Measurements from ENCODE around the gene RPL26.

RPL26 gene

DNA sequence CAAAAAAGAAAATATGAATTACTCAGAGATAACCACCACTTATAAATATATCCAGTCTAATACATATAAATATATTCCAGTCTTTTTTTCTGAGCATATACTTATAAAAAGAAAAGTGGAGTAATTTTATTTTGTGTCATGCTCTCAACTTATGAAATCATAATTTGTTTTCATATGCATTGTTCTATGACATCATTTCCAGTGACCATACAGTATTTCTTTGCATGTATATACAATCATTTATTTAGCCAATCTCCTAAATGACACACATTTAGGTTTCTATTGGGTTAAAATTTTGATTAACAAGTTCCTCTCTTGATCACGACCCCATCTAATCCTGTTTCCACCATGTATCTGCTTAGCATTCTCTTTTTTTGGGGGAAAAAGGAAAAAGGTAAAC is 36.3 kb upstream of the RPL26 start:
- H3K79me2 ChIP-seq (ENCODE audit: control insufficient read depth, low read length): no peaks in the 10 kb centered on the region
- peaks cover 49% of the 10 kb centered on the region for H3K27me3 ChIP-seq (ENCODE audit: control insufficient read depth, low read length)
- TF ChIP-seq, protein P1, sequence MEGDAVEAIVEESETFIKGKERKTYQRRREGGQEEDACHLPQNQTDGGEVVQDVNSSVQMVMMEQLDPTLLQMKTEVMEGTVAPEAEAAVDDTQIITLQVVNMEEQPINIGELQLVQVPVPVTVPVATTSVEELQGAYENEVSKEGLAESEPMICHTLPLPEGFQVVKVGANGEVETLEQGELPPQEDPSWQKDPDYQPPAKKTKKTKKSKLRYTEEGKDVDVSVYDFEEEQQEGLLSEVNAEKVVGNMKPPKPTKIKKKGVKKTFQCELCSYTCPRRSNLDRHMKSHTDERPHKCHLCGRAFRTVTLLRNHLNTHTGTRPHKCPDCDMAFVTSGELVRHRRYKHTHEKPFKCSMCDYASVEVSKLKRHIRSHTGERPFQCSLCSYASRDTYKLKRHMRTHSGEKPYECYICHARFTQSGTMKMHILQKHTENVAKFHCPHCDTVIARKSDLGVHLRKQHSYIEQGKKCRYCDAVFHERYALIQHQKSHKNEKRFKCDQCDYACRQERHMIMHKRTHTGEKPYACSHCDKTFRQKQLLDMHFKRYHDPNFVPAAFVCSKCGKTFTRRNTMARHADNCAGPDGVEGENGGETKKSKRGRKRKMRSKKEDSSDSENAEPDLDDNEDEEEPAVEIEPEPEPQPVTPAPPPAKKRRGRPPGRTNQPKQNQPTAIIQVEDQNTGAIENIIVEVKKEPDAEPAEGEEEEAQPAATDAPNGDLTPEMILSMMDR (IDR thresholded peaks at IDR 0.05; ENCODE audit: low read depth, low read length, poor library complexity, severe bottlenecking): no peak
- no peak for TF ChIP-seq EZH2phosphoT487 (IDR thresholded peaks at IDR 0.05; ENCODE audit: borderline replicate concordance, low read length)
- no peaks in the 10 kb centered on the region for H4K20me1 ChIP-seq (ENCODE audit: control insufficient read depth, insufficient read depth, low read depth, low read length)
- H3K27ac ChIP-seq (ENCODE audit: low read depth, low read length): no peak overlapping the region
- H3K9me3 ChIP-seq (ENCODE audit: control insufficient read depth, insufficient read depth, low read length): no peaks in the 10 kb centered on the region
- no peaks in the 10 kb centered on the region for H3K4me1 ChIP-seq (ENCODE audit: control insufficient read depth, low read length)
- no peak overlapping the region for H3K4me2 ChIP-seq (ENCODE audit: low read length)
- H3F3A ChIP-seq (ENCODE audit: control insufficient read depth, insufficient read depth): no peaks in the 10 kb centered on the region
- no peaks in the 10 kb centered on the region for H3K36me3 ChIP-seq (ENCODE audit: control insufficient read depth, low read length)
- H3K4me3 ChIP-seq (ENCODE audit: low read length): no peak overlapping the region
- no peaks in the 10 kb centered on the region for H3K9me2 ChIP-seq (replicated peaks; ENCODE audit: control insufficient read depth, low read length)

DNA sequence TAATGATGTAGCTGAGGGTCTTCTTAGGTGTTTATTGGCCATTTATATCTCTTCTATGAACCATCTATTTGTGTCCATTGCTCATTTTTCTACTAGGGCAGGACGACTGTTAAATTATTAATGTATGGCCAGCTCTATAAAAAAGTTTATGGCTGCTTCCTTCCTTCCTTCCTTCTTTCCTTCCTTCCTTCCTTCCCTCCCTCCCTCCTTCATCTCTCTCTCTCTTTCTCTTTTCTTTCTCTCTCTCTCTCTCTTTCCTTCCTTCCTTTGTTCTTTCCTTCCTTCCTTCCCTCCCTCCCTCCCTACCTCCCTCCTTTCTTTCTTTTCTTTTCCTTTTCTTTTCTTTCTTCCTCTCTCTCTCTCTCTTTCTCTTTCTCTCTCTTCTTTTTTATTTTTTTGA is 35.5 kb upstream of the RPL26 start:
- Histone ChIP-seq H3K4me3 (ENCODE audit: low read length) (no peak overlapping the region), H3K27me3 (ENCODE audit: control insufficient read depth, low read length) (peaks cover 49% of the 10 kb centered on the region), H3K4me1 (ENCODE audit: control insufficient read depth, low read length) (no peaks in the 10 kb centered on the region), H3K9me2 (replicated peaks; ENCODE audit: control insufficient read depth, low read length) (no peaks in the 10 kb centered on the region), H3K79me2 (ENCODE audit: control insufficient read depth, low read length) (no peaks in the 10 kb centered on the region), H3K4me2 (ENCODE audit: low read length) (no peak overlapping the region), H3K9me3 (ENCODE audit: control insufficient read depth, insufficient read depth, low read length) (no peaks in the 10 kb centered on the region), H3F3A (ENCODE audit: control insufficient read depth, insufficient read depth) (no peaks in the 10 kb centered on the region), H3K27ac (ENCODE audit: low read depth, low read length) (no peak overlapping the region), H4K20me1 (ENCODE audit: control insufficient read depth, insufficient read depth, low read depth, low read length) (no peaks in the 10 kb centered on the region), H3K36me3 (ENCODE audit: control insufficient read depth, low read length) (no peaks in the 10 kb centered on the region)
- TF ChIP-seq, protein P1 (IDR thresholded peaks at IDR 0.05; ENCODE audit: low read depth, low read length, poor library complexity, severe bottlenecking): no peak
- no peak for TF ChIP-seq EZH2phosphoT487 (IDR thresholded peaks at IDR 0.05; ENCODE audit: borderline replicate concordance, low read length)

DNA sequence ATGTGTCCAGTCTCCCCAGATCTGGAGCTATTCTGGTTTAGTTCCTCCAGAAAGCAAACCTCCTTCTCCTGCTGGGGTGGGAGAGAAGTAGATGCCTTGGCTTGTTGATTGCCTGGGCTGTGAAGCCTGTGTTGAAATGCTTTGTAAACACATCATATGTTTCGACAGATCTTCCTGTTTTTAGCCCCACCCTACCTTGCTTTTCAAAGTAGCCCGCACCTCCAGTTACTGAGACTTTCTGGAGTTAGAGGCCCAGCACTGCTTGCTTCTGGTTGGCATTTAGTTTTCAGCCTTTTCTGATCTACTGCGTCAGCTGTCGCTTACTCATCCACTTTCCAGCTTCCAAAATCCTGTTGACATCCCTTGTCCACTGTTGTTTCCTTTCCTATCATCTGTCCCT is 34.8 kb upstream of the RPL26 start:
- Histone ChIP-seq H3K4me2 (ENCODE audit: low read length) (no peak overlapping the region), H3K4me1 (ENCODE audit: control insufficient read depth, low read length) (no peaks in the 10 kb centered on the region), H3F3A (ENCODE audit: control insufficient read depth, insufficient read depth) (no peaks in the 10 kb centered on the region), H3K36me3 (ENCODE audit: control insufficient read depth, low read length) (no peaks in the 10 kb centered on the region), H4K20me1 (ENCODE audit: control insufficient read depth, insufficient read depth, low read depth, low read length) (no peaks in the 10 kb centered on the region), H3K79me2 (ENCODE audit: control insufficient read depth, low read length) (no peaks in the 10 kb centered on the region), H3K27ac (ENCODE audit: low read depth, low read length) (no peak overlapping the region), H3K9me3 (ENCODE audit: control insufficient read depth, insufficient read depth, low read length) (no peaks in the 10 kb centered on the region), H3K4me3 (ENCODE audit: low read length) (no peak overlapping the region), H3K9me2 (replicated peaks; ENCODE audit: control insufficient read depth, low read length) (no peaks in the 10 kb centered on the region), H3K27me3 (ENCODE audit: control insufficient read depth, low read length) (peaks cover 49% of the 10 kb centered on the region)
- TF ChIP-seq, protein P1 (IDR thresholded peaks at IDR 0.05; ENCODE audit: low read depth, low read length, poor library complexity, severe bottlenecking): no peak
- TF ChIP-seq EZH2phosphoT487 (IDR thresholded peaks at IDR 0.05; ENCODE audit: borderline replicate concordance, low read length): no peak

DNA sequence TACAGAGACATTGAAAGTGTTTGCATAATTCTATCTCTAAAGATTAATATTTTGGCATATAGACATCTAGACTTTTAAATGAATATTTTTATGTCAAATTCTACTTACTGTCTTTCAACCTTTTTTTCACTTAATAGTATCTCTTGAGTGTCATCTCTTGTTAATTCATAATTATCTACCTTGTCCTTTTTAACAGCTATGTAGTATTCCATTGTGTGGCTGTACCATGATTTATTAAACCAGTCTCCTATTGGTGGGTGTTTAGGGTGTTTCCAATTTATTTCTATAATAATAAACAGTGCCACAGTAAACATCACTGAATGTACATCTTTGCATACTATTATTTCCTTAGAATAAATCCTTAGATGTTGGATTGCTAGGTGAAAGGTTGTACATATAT is 30.9 kb upstream of the RPL26 start:
- no peaks in the 10 kb centered on the region for H3K9me2 ChIP-seq (replicated peaks; ENCODE audit: control insufficient read depth, low read length)
- no peak overlapping the region for H3K4me2 ChIP-seq (ENCODE audit: low read length)
- H3K36me3 ChIP-seq (ENCODE audit: control insufficient read depth, low read length): no peaks in the 10 kb centered on the region
- H3F3A ChIP-seq (ENCODE audit: control insufficient read depth, insufficient read depth): no peaks in the 10 kb centered on the region
- H4K20me1 ChIP-seq (ENCODE audit: control insufficient read depth, insufficient read depth, low read depth, low read length): no peaks in the 10 kb centered on the region
- no peak overlapping the region for H3K4me3 ChIP-seq (ENCODE audit: low read length)
- TF ChIP-seq, protein P1 (IDR thresholded peaks at IDR 0.05; ENCODE audit: low read depth, low read length, poor library complexity, severe bottlenecking): no peak
- TF ChIP-seq EZH2phosphoT487 (IDR thresholded peaks at IDR 0.05; ENCODE audit: borderline replicate concordance, low read length): no peak
- H3K27ac ChIP-seq (ENCODE audit: low read depth, low read length): no peak overlapping the region
- peaks cover 24% of the 10 kb centered on the region for H3K27me3 ChIP-seq (ENCODE audit: control insufficient read depth, low read length)
- no peaks in the 10 kb centered on the region for H3K9me3 ChIP-seq (ENCODE audit: control insufficient read depth, insufficient read depth, low read length)
- no peaks in the 10 kb centered on the region for H3K79me2 ChIP-seq (ENCODE audit: control insufficient read depth, low read length)
- H3K4me1 ChIP-seq (ENCODE audit: control insufficient read depth, low read length): peaks cover 4% of the 10 kb centered on the region
